GM19455 (cell line): ENCODE results near the gene ZDHHC7.

Experiments used
- ATAC-seq: cut with Tn5 transposase; IDR thresholded peaks from one replicate; pipeline ENCODE4 v1.9.1; 2021; ENCODE audit not compliant: unreplicated experiment

Gene ZDHHC7

GRCh38 chr16:84999857-85000480, 11.4 kb downstream of the ZDHHC7 start:
- ATAC-seq: no peak

GRCh38 chr16:84999200-84999599, 12.1 kb downstream of the ZDHHC7 start:
- ATAC-seq: no peak

- ATAC-seq: no peak
These were observed 15.0 kb downstream of the ZDHHC7 start for GRCh38 chr16:84996365-84996764.

GRCh38 chr16:84995663-84996062, 15.7 kb downstream of the ZDHHC7 start:
- ATAC-seq: no peak

- ATAC-seq: no peak
These were observed 17.4 kb downstream of the ZDHHC7 start for GRCh38 chr16:84993926-84994325.

- ATAC-seq: no peak
These were observed 18.6 kb downstream of the ZDHHC7 start for GRCh38 chr16:84992717-84993075.

GRCh38 chr16:84990782-84991181, 20.6 kb downstream of the ZDHHC7 start:
- ATAC-seq: no peak

GRCh38 chr16:84989749-84990620, 21.4 kb downstream of the ZDHHC7 start:
- ATAC-seq: no peak

GRCh38 chr16:84988328-84989080, 22.8 kb downstream of the ZDHHC7 start:
- no peak for ATAC-seq

GRCh38 chr16:84986879-84987278, 24.5 kb downstream of the ZDHHC7 start:
- no peak for ATAC-seq

- no peak for ATAC-seq
These were observed 25.2 kb downstream of the ZDHHC7 start for GRCh38 chr16:84986102-84986501.

GRCh38 chr16:84985079-84986065, 26.0 kb downstream of the ZDHHC7 start:
- no peak for ATAC-seq

GRCh38 chr16:84982434-84982833, 28.9 kb downstream of the ZDHHC7 start:
- no peak for ATAC-seq

- no peak for ATAC-seq
These were observed 31.8 kb downstream of the ZDHHC7 start for GRCh38 chr16:84979516-84979915.

GRCh38 chr16:84976644-84977400, 34.5 kb downstream of the ZDHHC7 start:
- no peak for ATAC-seq

- no peak for ATAC-seq
These were observed 35.8 kb downstream of the ZDHHC7 start for GRCh38 chr16:84975522-84975921.

- no peak for ATAC-seq
These were observed 36.3 kb downstream of the ZDHHC7 start for GRCh38 chr16:84975066-84975465.

- no peak for ATAC-seq
These were observed 37.4 kb downstream of the ZDHHC7 start for GRCh38 chr16:84973776-84974523.

GRCh38 chr16:84973236-84973635, 38.1 kb downstream of the ZDHHC7 start:
- no peak for ATAC-seq
